Trophoblast cell (in vitro differentiated cells and primary cell): ENCODE results near the gene MAD2L1BP.
"Not testable (repeated sequence)": the region's sequence is repeated elsewhere in the genome, so short reads cannot be mapped to it uniquely, and the experiment has no call there.

ENCODE experiments used
- DNase-seq, 2 donors: peaks; one replicate each; pipeline ENCODE4 v3.0.0-alpha.2; 2016
- H2AFZ ChIP-seq: 2 replicates; pipeline ENCODE4 v1.6.1; 2013; ENCODE audit warnings: low read length, moderate library complexity, mild to moderate bottlenecking; ENCODE audit not compliant: insufficient read depth, poor library complexity
- H2AK5ac ChIP-seq: 2 replicates; pipeline ENCODE4 v1.6.1; 2013; ENCODE audit warnings: mild to moderate bottlenecking, low read length
- H2BK120ac ChIP-seq: 2 replicates; pipeline ENCODE4 v1.6.1; 2013; ENCODE audit warnings: low read length, mild to moderate bottlenecking, moderate library complexity; ENCODE audit not compliant: insufficient read depth, poor library complexity
- H2BK12ac ChIP-seq: 2 replicates; pipeline ENCODE4 v1.6.1; 2013; ENCODE audit warnings: mild to moderate bottlenecking, low read length, moderate library complexity
- H2BK5ac ChIP-seq: 2 replicates; pipeline ENCODE4 v1.6.1; 2013; ENCODE audit warnings: low read length, low read depth, moderate library complexity, mild to moderate bottlenecking; ENCODE audit not compliant: poor library complexity
- H3K14ac ChIP-seq: 2 replicates; pipeline ENCODE4 v1.6.1; 2013; ENCODE audit warnings: mild to moderate bottlenecking, low read length
- H3K18ac ChIP-seq: 2 replicates; pipeline ENCODE4 v1.6.1; 2013; ENCODE audit warnings: mild to moderate bottlenecking, low read length
- H3K23ac ChIP-seq: 2 replicates; pipeline ENCODE4 v1.6.1; 2013; ENCODE audit warnings: low read length
- H3K27ac ChIP-seq: 2 replicates; pipeline ENCODE4 v1.5.1; 2013; ENCODE audit warnings: low read depth, mild to moderate bottlenecking, inconsistent platforms, low read length, moderate library complexity
- H3K27me3 ChIP-seq: 2 replicates; pipeline ENCODE4 v1.6.1; 2013; ENCODE audit warnings: inconsistent platforms, mild to moderate bottlenecking, low read length, moderate library complexity; ENCODE audit not compliant: insufficient read depth
- H3K36me3 ChIP-seq, 2 experiments: 1 replicate in 1 of 2; 2 replicates in 1 of 2; pipeline ENCODE4 v1.6.1; 2013; ENCODE audit warnings: low read length in 2 of 2, mild to moderate bottlenecking in 2 of 2, moderate library complexity in 1 of 2; ENCODE audit not compliant: insufficient read depth in 2 of 2, control insufficient read depth in 1 of 2
- H3K4ac ChIP-seq: 2 replicates; pipeline ENCODE4 v1.6.1; 2013; ENCODE audit warnings: low read depth, mild to moderate bottlenecking, low read length, moderate library complexity
- H3K4me1 ChIP-seq, 2 experiments: 1 replicate in 1 of 2; 2 replicates in 1 of 2; pipeline ENCODE4 v1.6.1; 2013; ENCODE audit warnings: low read length in 2 of 2, mild to moderate bottlenecking in 2 of 2, moderate library complexity in 1 of 2; ENCODE audit not compliant: insufficient read depth in 2 of 2, control insufficient read depth in 1 of 2
- H3K4me2 ChIP-seq: 2 replicates; pipeline ENCODE4 v1.6.1; 2013; ENCODE audit warnings: inconsistent platforms, mild to moderate bottlenecking, low read length, moderate library complexity
- H3K4me3 ChIP-seq: 2 replicates; pipeline ENCODE4 v1.5.1; 2013; ENCODE audit warnings: mild to moderate bottlenecking, low read depth, low read length, inconsistent platforms
- H3K79me1 ChIP-seq: one replicate; pipeline ENCODE4 v1.6.1; 2013; ENCODE audit warnings: low read length
- H3K79me2 ChIP-seq: 2 replicates; pipeline ENCODE4 v1.6.1; 2013; ENCODE audit warnings: low read length, mild to moderate bottlenecking; ENCODE audit not compliant: control insufficient read depth, insufficient read depth, poor library complexity
- H3K9ac ChIP-seq: 2 replicates; pipeline ENCODE4 v1.6.1; 2013; ENCODE audit warnings: mild to moderate bottlenecking, low read length
- H3K9me3 ChIP-seq: 2 replicates; pipeline ENCODE4 v1.6.1; 2013; ENCODE audit warnings: low read depth, mild to moderate bottlenecking, control low read depth, inconsistent platforms, low read length; ENCODE audit not compliant: insufficient read depth
- H4K12ac ChIP-seq: 2 replicates; pipeline ENCODE4 v1.6.1; 2013; ENCODE audit warnings: low read depth, mild to moderate bottlenecking, low read length, moderate library complexity
- H4K8ac ChIP-seq: 2 replicates; pipeline ENCODE4 v1.6.1; 2013; ENCODE audit warnings: low read depth, mild to moderate bottlenecking, low read length, moderate library complexity
- H4K91ac ChIP-seq: one replicate; pipeline ENCODE4 v1.6.1; 2013; ENCODE audit warnings: low read depth, mild to moderate bottlenecking, low read length, moderate library complexity
- WGBS: extraction: QIAGEN DNeasy Blood & Tissue Kit; methylation state at CpG from one replicate; pipeline ENCODE4 v1.1.7; 2013; ENCODE audit warnings: missing lambda C conversion rate; ENCODE audit not compliant: insufficient read length, insufficient coverage; ENCODE audit errors: extremely low coverage; 5-methylcytosine and 5-hydroxymethylcytosine counted together

The MAD2L1BP gene

DNA sequence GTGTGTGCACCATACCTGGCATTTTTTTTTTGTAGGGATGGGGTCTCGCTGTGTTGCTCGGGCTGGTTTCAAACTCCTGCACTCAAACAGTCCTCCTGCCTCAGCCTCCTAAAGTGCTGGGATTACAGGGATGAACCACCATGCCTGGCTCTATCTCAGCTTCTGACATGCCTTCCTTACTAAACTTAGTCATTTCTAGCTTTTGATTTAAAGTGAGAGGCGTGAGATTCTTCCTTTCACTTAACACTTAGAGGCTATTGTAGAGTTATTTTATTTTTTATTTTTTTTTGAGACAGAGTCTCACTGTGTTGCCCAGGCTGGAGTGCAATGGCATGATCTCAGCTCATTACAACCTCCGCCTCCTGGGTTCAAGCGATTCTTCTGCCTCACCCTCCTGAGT is 27.3 kb downstream of the MAD2L1BP start:
- H3K14ac ChIP-seq, H2AK5ac ChIP-seq, H2BK120ac ChIP-seq, H2BK12ac ChIP-seq, H3K4me2 ChIP-seq, H3K9ac ChIP-seq, H3K4ac ChIP-seq, H3K79me2 ChIP-seq, H3K27me3 ChIP-seq, H3K18ac ChIP-seq, H3K9me3 ChIP-seq, H3K79me1 ChIP-seq, H3K4me1 ChIP-seq, H3K23ac ChIP-seq, H2AFZ ChIP-seq, H4K91ac ChIP-seq, H3K4me3 ChIP-seq, H3K27ac ChIP-seq, DNase-seq, H2BK5ac ChIP-seq, H4K12ac ChIP-seq, H3K36me3 ChIP-seq, H4K8ac ChIP-seq: not testable (repeated sequence)
- no CpG with 5 or more reads among the region's 5 CpGs for WGBS

DNA sequence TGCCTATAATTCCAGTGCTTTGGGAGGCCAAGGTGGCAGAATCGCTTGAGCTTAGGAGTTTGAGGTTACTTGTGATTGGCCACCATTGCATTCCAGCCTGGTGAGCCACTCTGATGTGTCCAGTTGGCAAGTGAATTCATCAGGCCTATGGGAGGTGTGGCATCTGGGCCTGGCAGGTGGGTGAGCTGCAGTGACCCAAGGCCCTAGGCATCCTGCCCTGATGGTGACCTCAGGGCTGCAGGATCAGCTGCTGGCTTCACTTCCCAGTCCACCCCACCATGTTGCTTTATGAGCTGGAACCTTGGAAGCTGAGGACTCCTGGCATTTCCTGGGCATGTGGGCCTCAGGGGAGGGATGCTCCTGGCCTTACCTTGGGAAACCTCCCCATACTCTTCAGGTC is 29.7 kb downstream of the MAD2L1BP start:
- Histone ChIP-seq H4K8ac (no peak overlapping the region), H3K9me3 (peaks cover 4% of the 10 kb centered on the region), H2AK5ac (no peak overlapping the region), H2BK5ac (no peak overlapping the region), H3K79me1 (peaks cover 5% of the 10 kb centered on the region), H3K4me3 (no peak overlapping the region), H4K91ac (no peak overlapping the region), H3K36me3 (no peaks in the 10 kb centered on the region), H2BK120ac (no peak overlapping the region), H3K79me2 (no peaks in the 10 kb centered on the region), H3K4me1 (peaks cover 26% of the 10 kb centered on the region in 2 experiments), H4K12ac (no peak overlapping the region), H2AFZ (no peak overlapping the region), H3K9ac (no peak overlapping the region), H3K18ac (no peak overlapping the region), H3K4ac (no peak overlapping the region), H3K27ac (no peak overlapping the region), H2BK12ac (no peak overlapping the region), H3K27me3 (no peaks in the 10 kb centered on the region), H3K14ac (no peak overlapping the region), H3K4me2 (no peak overlapping the region), H3K23ac (no peak overlapping the region)
- peak; percentile 84 to 89 for DNase-seq
- no CpG with 5 or more reads among the region's 1 CpG for WGBS

DNA sequence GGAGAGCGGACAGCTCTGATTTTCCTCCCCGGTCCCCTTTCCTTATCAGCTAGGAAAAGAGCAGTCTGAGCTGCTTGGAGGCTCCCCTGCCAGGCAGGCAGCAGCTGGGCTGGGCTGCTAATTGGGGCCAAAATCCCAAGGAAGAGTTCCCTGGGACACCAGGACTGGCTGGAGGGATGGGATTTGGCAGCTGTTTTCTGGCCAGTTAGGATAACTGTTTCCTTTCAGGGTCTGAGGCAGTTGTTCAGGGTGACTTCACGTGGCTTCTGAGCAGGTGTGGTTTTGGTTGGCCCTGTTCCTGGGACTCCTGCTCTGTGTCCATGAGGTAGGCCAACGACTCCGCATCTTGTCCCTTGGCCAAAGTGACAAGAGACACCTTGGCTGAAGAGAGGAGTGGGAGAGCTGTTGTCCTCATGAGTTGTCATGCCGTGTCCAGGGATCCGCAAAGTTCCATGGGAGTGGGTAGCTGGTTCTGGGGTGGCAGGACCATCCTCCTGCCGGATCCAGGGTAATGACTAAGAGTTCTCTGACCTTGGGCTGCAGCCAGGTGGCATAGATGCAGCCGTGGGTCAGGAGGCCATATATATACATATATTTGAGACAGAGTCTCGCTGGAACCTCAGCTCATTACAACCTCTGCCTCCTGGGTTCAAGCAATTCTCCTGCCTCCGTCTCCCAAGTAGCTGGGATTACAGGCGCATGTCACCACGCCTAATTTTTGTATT is 30.7 kb downstream of the MAD2L1BP start:
- Histone ChIP-seq H3K9ac (no peak overlapping the region), H3K4me2 (no peak overlapping the region), H3K79me2 (no peaks in the 10 kb centered on the region), H3K27me3 (no peaks in the 10 kb centered on the region), H2BK120ac (no peak overlapping the region), H3K36me3 (peaks cover 2 to 5% of the 10 kb centered on the region in 2 experiments), H4K8ac (no peak overlapping the region), H4K91ac (no peak overlapping the region), H4K12ac (no peak overlapping the region), H3K23ac (no peak overlapping the region), H2BK5ac (no peak overlapping the region), H2BK12ac (no peak overlapping the region), H3K27ac (no peak overlapping the region), H3K18ac (no peak overlapping the region), H2AFZ (no peak overlapping the region), H3K4ac (no peak overlapping the region), H3K79me1 (peaks cover 5% of the 10 kb centered on the region), H2AK5ac (no peak overlapping the region), H3K14ac (no peak overlapping the region), H3K4me3 (no peak overlapping the region), H3K4me1 (peaks cover 29% of the 10 kb centered on the region in 2 experiments), H3K9me3 (peaks cover 6% of the 10 kb centered on the region)
- DNase-seq, result no peak
- WGBS, result no CpG with 5 or more reads among the region's 13 CpGs

DNA sequence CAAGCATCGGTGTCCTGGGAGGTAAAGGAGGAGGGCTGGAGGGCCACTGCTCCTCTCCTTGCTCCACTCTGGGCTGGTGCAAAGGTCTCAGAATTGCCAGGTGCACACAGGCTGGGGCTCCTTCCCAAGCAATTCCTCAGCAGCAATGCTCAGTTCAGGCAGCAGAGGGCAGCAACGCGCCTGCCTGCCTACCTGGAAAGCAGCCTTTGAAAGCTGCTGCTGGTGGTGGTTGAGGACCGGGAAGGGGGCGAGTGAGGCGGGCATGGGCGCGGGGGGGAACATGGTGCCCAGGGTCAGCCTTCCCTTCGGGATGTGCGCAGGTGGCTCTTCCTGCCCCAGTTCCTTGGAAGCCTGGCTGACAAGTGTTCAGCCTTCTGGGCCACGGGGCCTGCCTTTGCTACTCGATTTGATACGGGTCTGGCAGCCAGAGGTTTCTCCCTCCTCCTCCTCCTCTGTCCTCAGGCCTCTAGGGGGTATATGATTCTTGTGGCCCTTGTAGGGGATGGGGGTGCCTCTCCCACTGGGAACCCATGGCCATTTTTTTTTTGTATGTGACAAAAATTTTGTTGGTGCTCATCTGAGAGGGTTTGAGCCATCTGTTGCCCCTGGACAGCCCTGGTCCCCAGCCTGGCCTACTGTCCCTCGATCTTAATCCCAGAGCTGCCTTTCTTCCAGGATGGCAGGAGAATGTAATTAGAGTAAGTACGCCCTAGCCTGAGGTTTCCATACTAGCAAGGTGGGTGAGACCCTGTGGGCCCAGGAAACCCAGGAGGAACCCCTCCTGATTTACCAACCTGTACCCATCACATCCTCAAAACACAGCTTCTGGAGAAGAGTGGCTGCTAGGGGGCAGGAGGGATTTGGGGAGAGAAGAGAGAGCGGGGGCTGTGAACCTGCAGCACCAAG is 31.9 kb downstream of the MAD2L1BP start:
- Histone ChIP-seq H2BK12ac (no peak overlapping the region), H3K23ac (no peak overlapping the region), H3K14ac (no peak overlapping the region), H3K27ac (no peak overlapping the region), H2BK5ac (no peak overlapping the region), H4K91ac (no peak overlapping the region), H3K4me1 (peaks cover 29% of the 10 kb centered on the region in 2 experiments), H4K12ac (no peak overlapping the region), H3K9me3 (peaks cover 9% of the 10 kb centered on the region), H3K36me3 (peaks cover 10 to 16% of the 10 kb centered on the region in 2 experiments), H2AFZ (no peak overlapping the region), H2AK5ac (no peak overlapping the region), H3K18ac (no peak overlapping the region), H3K4me2 (no peak overlapping the region), H3K9ac (no peak overlapping the region), H3K4ac (no peak overlapping the region), H2BK120ac (no peak overlapping the region), H4K8ac (no peak overlapping the region), H3K79me1 (peaks cover 5% of the 10 kb centered on the region), H3K79me2 (no peaks in the 10 kb centered on the region), H3K4me3 (no peak overlapping the region), H3K27me3 (no peaks in the 10 kb centered on the region)
- peak; percentile 77 to 93 for DNase-seq
- WGBS, result no CpG with 5 or more reads among the region's 16 CpGs
